HepG2 (cell line): ENCODE data around the gene UBE2QL1. TPM values are rescaled to one million over a fixed set of nuclear protein-coding genes. Genes with fewer than 3 reads are reported as not detected.

ENCODE experiments used
- ATAC-seq: fragments of 200-7000 bp; cut with Tn5 transposase; 3 replicates; pipeline ENCODE4 v1.9.1; 2020; ENCODE audit warnings: mild to moderate bottlenecking, moderate library complexity
- BruUV-seq: library from RNA; stranded (reverse); fragments of 400-500 nt; replicated peaks from 2 replicates; lab custom pipeline; 2021; lab: Mats Ljungman, UMichigan
- CTCF ChIA-PET: fragments of 300-600 bp; formaldehyde crosslinking; extraction: SDS; loops from one replicate; lab custom pipeline; 2021; ENCODE audit warnings: low total read pairs, inconsistent platforms, low intra/inter-chr PET ratio; lab: Yijun Ruan, JAX
- POLR2A ChIA-PET: fragments of 350-600 bp; sonication (Branson Sonifier 250); formaldehyde crosslinking; loops from one replicate; lab custom pipeline; 2020; ENCODE audit warnings: antibody characterized with exemption, inconsistent platforms; lab: Yijun Ruan, JAX
- DNase-seq: peaks from one replicate; pipeline ENCODE4 v3.0.0-alpha.2; 2015; ENCODE audit warnings: low spot score
- FAIRE-seq: peaks from 3 replicates; lab custom pipeline; 2011; peaks lifted over from hg19 to GRCh38; lab: Jason Lieb, UNC
- H2AFZ ChIP-seq: one replicate; pipeline ENCODE4 v1.6.1; 2011; ENCODE audit warnings: low read length, inconsistent platforms
- H3K27ac ChIP-seq: fragments of 300-600 bp; 3 replicates; pipeline ENCODE4 v1.8.0; 2011; ENCODE audit warnings: mixed run types, mild to moderate bottlenecking, mixed read lengths, low read length, inconsistent platforms; ENCODE audit not compliant: insufficient read depth; ENCODE audit errors: extremely low read length
- H3K27me3 ChIP-seq, 2 experiments: fragments of 200-600 bp in 1 of 2; 2 replicates in 1 of 2; 3 replicates in 1 of 2; pipeline versions ENCODE4 v1.6.0 to v1.8.0; 2011; ENCODE audit warnings: low read length in 2 of 2, mild to moderate bottlenecking in 2 of 2, moderate library complexity in 2 of 2, inconsistent platforms in 1 of 2; ENCODE audit not compliant: insufficient read depth in 2 of 2, control insufficient read depth in 1 of 2
- H3K36me3 ChIP-seq, 2 experiments: fragments of 200-600 bp in 1 of 2; replicated peaks in 1 of 2; 2 replicates in 1 of 2; 3 replicates in 1 of 2; pipeline versions ENCODE4 v1.5.1 to v1.8.0; 2011; ENCODE audit warnings: low read length in 2 of 2, inconsistent platforms in 1 of 2; ENCODE audit not compliant: insufficient read depth in 2 of 2, control insufficient read depth in 1 of 2
- H3K4me1 ChIP-seq: 2 replicates; pipeline ENCODE4 v1.5.1; 2012; ENCODE audit warnings: low read length, inconsistent platforms; ENCODE audit not compliant: insufficient read depth
- H3K4me2 ChIP-seq: 2 replicates; pipeline ENCODE4 v1.6.0; 2011; ENCODE audit warnings: low read depth, low read length, inconsistent platforms
- H3K4me3 ChIP-seq, 3 experiments: fragments of 200-600 bp in 1 of 3; sonication (generic), shearing (Covaris generic) in 1 of 3; replicated peaks in 1 of 3; 2 replicates each; pipeline ENCODE4 v1.5.1; 2011 to 2016; ENCODE audit warnings: low read length in 3 of 3, inconsistent platforms in 2 of 3, low read depth in 2 of 3, mild to moderate bottlenecking in 2 of 3, control low read depth in 1 of 3, mixed read lengths in 1 of 3; ENCODE audit not compliant: insufficient read depth in 1 of 3
- H3K79me2 ChIP-seq: one replicate; pipeline ENCODE4 v1.6.1; 2011; ENCODE audit warnings: low read length, inconsistent platforms; ENCODE audit not compliant: insufficient read depth
- H3K9ac ChIP-seq: 2 replicates; pipeline ENCODE4 v1.6.0; 2011; ENCODE audit warnings: mild to moderate bottlenecking, low read depth, low read length, inconsistent platforms; ENCODE audit not compliant: insufficient read depth
- H3K9me3 ChIP-seq: 2 replicates; pipeline ENCODE4 v1.5.1; 2012; ENCODE audit warnings: mild to moderate bottlenecking, low read length
- H4K20me1 ChIP-seq: 2 replicates; pipeline ENCODE4 v1.6.0; 2011; ENCODE audit warnings: inconsistent platforms, mild to moderate bottlenecking, low read length, moderate library complexity; ENCODE audit not compliant: insufficient read depth
- AGO1 ChIP-seq: fragments of 200-400 bp; formaldehyde crosslinking; IDR thresholded peaks from 2 replicates; pipeline ENCODE4 v1.6.1; 2017; ENCODE audit warnings: mild to moderate bottlenecking, low read depth, low read length, moderate library complexity; ENCODE audit not compliant: poor library complexity, severe bottlenecking
- ARHGAP35 ChIP-seq: sonication (generic); formaldehyde crosslinking; IDR thresholded peaks from 2 replicates; pipeline ENCODE4 v1.9.0; 2022; ENCODE audit warnings: mild to moderate bottlenecking, inconsistent platforms, moderate library complexity, missing genetic modification reagents, borderline replicate concordance
- DR1 ChIP-seq: sonication (generic); formaldehyde crosslinking; IDR thresholded peaks from 2 replicates; pipeline ENCODE4 v1.8.0; 2021; ENCODE audit warnings: mild to moderate bottlenecking, missing genetic modification reagents, inconsistent platforms
- DRAP1 ChIP-seq: IDR thresholded peaks from 2 replicates; pipeline ENCODE4 v1.6.1; 2016; ENCODE audit warnings: missing genetic modification reagents, missing compliant biosample characterization
- FOXA1 ChIP-seq, 2 experiments: fragments of 450-650 bp in 1 of 2; sonication (generic) in 1 of 2; formaldehyde crosslinking in 1 of 2; IDR thresholded peaks; 2 replicates each; pipeline versions ENCODE4 v1.4.0 to v1.6.1; 2016 to 2020; ENCODE audit warnings: missing genetic modification reagents in 1 of 2
- GABPA ChIP-seq, 2 experiments: IDR thresholded peaks; 2 replicates each; pipeline ENCODE4 v1.6.1; 2011 to 2016; ENCODE audit warnings: low read depth in 2 of 2, low read length in 1 of 2, missing biosample characterization in 1 of 2, missing genetic modification characterization in 1 of 2
- MIER3 ChIP-seq: IDR thresholded peaks from 2 replicates; pipeline ENCODE4 v1.6.1; 2016; ENCODE audit warnings: missing compliant biosample characterization, borderline replicate concordance
- NR1H2 ChIP-seq: sonication (generic); formaldehyde crosslinking; IDR thresholded peaks from 2 replicates; pipeline ENCODE4 v1.8.1; 2022; ENCODE audit warnings: low read depth, missing genetic modification reagents, borderline replicate concordance
- PHF8 ChIP-seq: sonication (generic); formaldehyde crosslinking; IDR thresholded peaks from 2 replicates; pipeline ENCODE4 v1.5.0; 2020; ENCODE audit warnings: missing genetic modification reagents
- UBTF ChIP-seq: sonication (generic); formaldehyde crosslinking; IDR thresholded peaks from 2 replicates; pipeline ENCODE4 v1.4.0; 2020; ENCODE audit warnings: mild to moderate bottlenecking, missing genetic modification reagents
- WGBS: methylation state at CpG from one replicate; pipeline ENCODE4 v1.1.6; 2017; ENCODE audit warnings: low lambda C conversion rate; 5-methylcytosine and 5-hydroxymethylcytosine counted together
- in situ Hi-C: cut with HindIII; loops from 2 replicates; pipeline ENCODE4 v1.10.0; 2017; ENCODE audit warnings: low pct_unique_long_range_greater_than_20kb; ENCODE audit not compliant: extremely low pct_ligation_motif_present
- intact Hi-C: fragments of 100-400 bp; cut with micrococcal nuclease; formaldehyde crosslinking; loops from one replicate; pipeline ENCODE4 v1.10.0; 2022; ENCODE audit not compliant: unreplicated experiment
- polyA plus RNA-seq, 8 experiments: library from polyadenylated mRNA; depleted of rRNA in 3 of 8; stranded (reverse) in 7 of 8; unstranded in 1 of 8; fragments of >200 nt; fragmentation: Illumina TruSeq in 4 of 8; extraction: Trizol in 4 of 8; gene quantifications; 2 replicates each; pipeline versions ENCODE4 v1.2.1 to v1.2.3, GENCODE V29; 2011 to 2016; ENCODE audit warnings: low read depth in 4 of 8, missing spikeins in 1 of 8, mixed read lengths in 1 of 8; ENCODE audit not compliant: insufficient read depth in 1 of 8
- total RNA-seq, 5 experiments: library from RNA; depleted of rRNA; stranded (reverse); fragments of >200 nt; fragmentation: Illumina TruSeq; extraction: Trizol; gene quantifications; 2 replicates each; pipeline ENCODE4 v1.2.3, GENCODE V29; 2016; ENCODE audit warnings: low read depth in 1 of 5
- TF ChIP-seq, protein P1 (sequence below): sonication (generic); formaldehyde crosslinking; IDR thresholded peaks from 2 replicates; pipeline ENCODE4 v1.4.0; 2020; ENCODE audit warnings: missing genetic modification reagents

The UBE2QL1 gene
- total and polyA plus RNA-seq, 2 of the 13 experiments (the other 11 are each of a cell fraction or from before 2014, with no cell fraction given): not detected

GRCh38 chr5:6424110-6424659 is 24.5 kb upstream of the UBE2QL1 start:
- peaks cover 2 to 8% of the 10 kb centered on the region in 2 experiments; a peak in 1 of 5 replicates for H3K27me3 ChIP-seq
- ATAC-seq: no peak; the same call in 2 of the 3 replicates
- H3K4me1 ChIP-seq: no peaks in the 10 kb centered on the region
- intact Hi-C loops: no loop called here
- POLR2A ChIA-PET: no interaction called here
- in situ Hi-C loops: no loop called here
- TF ChIP-seq DR1 (CRISPR knock-in tag) (no peak), PHF8 (no peak), NR1H2 (CRISPR knock-in tag) (no peak), ARHGAP35 (CRISPR knock-in tag) (no peak)
- TF ChIP-seq, all 625 proteins: peak for 0
- no peaks in the 10 kb centered on the region for H3K79me2 ChIP-seq
- H3K36me3 ChIP-seq: no peaks in the 10 kb centered on the region
- H3K4me3 ChIP-seq: no peak overlapping the region
- no peaks in the 10 kb centered on the region for H4K20me1 ChIP-seq
- WGBS: no CpG with 5 or more reads among the region's 8 CpGs
- no TSS peak for BruUV-seq
- no peak overlapping the region for H3K4me2 ChIP-seq
- H2AFZ ChIP-seq: no peak overlapping the region
- H3K27ac ChIP-seq: no peak overlapping the region
- H3K9ac ChIP-seq: no peak overlapping the region
- DNase-seq (no peak), FAIRE-seq (no peak)
- CTCF ChIA-PET: no interaction called here
- no peaks in the 10 kb centered on the region for H3K9me3 ChIP-seq

DNA sequence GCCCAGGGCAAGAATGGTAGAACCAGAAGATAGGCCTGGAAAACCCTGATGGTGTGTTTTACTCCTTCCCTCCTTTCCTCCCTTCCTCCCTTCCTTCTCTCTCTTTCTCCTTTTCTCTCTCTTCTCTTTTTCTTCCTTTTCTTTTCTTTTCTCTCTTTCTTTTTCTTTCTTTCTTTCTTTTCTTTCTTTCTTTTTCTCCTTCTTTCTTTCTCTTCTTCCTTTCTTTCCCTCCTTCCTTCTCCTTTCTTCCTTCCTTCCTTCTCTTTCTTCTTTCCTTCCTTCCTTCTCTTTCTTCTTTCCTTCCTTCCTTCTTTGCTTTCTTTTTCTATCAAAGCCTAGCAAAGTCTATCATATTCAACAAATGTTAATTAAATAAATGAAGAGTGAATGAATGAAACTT is 24.0 kb upstream of the UBE2QL1 start:
- ChIA-PET CTCF (no interaction called here), POLR2A (no interaction called here)
- Histone ChIP-seq H3K9me3 (no peaks in the 10 kb centered on the region), H3K4me2 (no peak overlapping the region), H3K9ac (no peak overlapping the region), H3K27me3 (peaks cover 2 to 7% of the 10 kb centered on the region in 2 experiments; a peak in 1 of 5 replicates), H3K4me1 (no peaks in the 10 kb centered on the region), H3K27ac (no peak overlapping the region), H3K4me3 (no peak overlapping the region), H3K79me2 (no peaks in the 10 kb centered on the region), H2AFZ (no peak overlapping the region), H4K20me1 (no peaks in the 10 kb centered on the region), H3K36me3 (no peaks in the 10 kb centered on the region)
- no TSS peak for BruUV-seq
- ATAC-seq (no peak), DNase-seq (no peak), FAIRE-seq (no peak)
- intact Hi-C loops: no loop called here
- in situ Hi-C loops: no loop called here
- TF ChIP-seq UBTF (CRISPR knock-in tag) (no peak), MIER3 (CRISPR knock-in tag) (no peak), AGO1 (no peak), FOXA1 (IDR thresholded peaks at IDR 0.05) (no peak), FOXA1 (CRISPR knock-in tag; IDR thresholded peaks at IDR 0.05) (no peak), GABPA (IDR thresholded peaks at IDR 0.05; ENCODE audit: low read depth, low read length) (no peak), GABPA (CRISPR knock-in tag; IDR thresholded peaks at IDR 0.05; ENCODE audit: low read depth) (no peak), DRAP1 (CRISPR knock-in tag) (no peak)
- TF ChIP-seq, protein P1, sequence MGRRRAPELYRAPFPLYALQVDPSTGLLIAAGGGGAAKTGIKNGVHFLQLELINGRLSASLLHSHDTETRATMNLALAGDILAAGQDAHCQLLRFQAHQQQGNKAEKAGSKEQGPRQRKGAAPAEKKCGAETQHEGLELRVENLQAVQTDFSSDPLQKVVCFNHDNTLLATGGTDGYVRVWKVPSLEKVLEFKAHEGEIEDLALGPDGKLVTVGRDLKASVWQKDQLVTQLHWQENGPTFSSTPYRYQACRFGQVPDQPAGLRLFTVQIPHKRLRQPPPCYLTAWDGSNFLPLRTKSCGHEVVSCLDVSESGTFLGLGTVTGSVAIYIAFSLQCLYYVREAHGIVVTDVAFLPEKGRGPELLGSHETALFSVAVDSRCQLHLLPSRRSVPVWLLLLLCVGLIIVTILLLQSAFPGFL (CRISPR knock-in tag): no peak
